ENCODE results near the gene FIBP. TPM values are rescaled to one million over a fixed set of nuclear protein-coding genes. Genes with fewer than 3 reads are reported as not detected.

FIBP gene
- total and polyA plus RNA-seq, 10 of the 15 experiments (the other 5 are each of a cell fraction or from before 2014, with no cell fraction given), result 65.1 to 182 (median 94.6) TPM

DNA sequence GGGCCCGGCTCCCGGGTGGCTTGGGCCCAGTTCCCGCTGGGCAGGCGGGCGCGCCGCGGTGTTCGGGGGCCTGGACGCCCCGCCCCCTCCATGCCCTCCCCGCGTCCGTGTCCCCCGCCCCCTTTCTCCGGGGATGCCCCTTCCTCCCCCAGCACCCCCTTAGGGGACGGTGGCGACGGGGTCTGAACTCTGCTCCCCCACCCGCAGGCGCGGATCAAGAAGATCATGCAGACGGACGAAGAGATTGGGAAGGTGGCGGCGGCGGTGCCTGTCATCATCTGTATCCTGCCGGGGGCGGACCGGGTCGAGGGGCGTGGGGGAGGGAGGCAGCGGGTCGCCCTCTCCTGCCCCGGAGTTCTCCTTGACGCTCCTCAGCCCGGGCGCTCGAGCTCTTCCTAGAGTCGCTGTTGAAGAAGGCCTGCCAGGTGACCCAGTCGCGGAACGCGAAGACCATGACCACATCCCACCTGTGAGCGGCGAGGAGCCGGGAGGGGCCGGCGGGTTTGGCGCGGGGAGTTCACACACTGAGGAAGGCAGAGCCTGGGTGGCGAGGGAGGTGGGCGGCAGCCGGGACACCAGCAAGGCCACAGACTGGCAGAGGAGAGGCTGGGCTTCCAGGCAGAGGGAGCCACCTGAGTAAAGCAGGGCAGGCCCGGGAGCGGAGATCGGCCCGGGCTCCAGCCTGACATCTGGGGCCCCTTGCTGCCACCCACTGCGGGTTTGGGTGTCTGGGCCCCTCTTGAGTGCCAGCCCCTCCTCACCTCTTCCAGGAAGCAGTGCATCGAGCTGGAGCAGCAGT, 31.5 kb upstream of the FIBP start:
- ChIA-PET SMC1A (ENCODE audit: uncharacterized antibody, unreplicated experiment) (interaction anchor here (0.7 to 1.2 kb wide), 2 partner anchors 30 to 144 kb away, joined by 3 read pairs; no protein-coding TSS in a partner anchor), CTCF (interaction anchor here (0.9 kb wide), 1 partner anchor 30 kb away, joined by 3 read pairs; the partner anchor contains the start of gene CCDC85B), RAD21 (ENCODE audit: unreplicated experiment) (interaction anchor here (0.7 to 1.8 kb wide), 2 partner anchors 12 to 29 kb away, joined by 3 to 5 read pairs; partner anchors contain the start of gene CCDC85B), POLR2A (interaction anchor here (1.0 to 1.5 kb wide), 5 partner anchors 8 to 60 kb away, joined by 3 to 5 read pairs (median 4); partner anchors contain the start of genes CCDC85B, FIBP and MUS81)
- DNase-seq (ENCODE audit: low read depth, low spot score) (no peak), ATAC-seq (peak; percentile 74), FAIRE-seq (no peak)
- WGBS (ENCODE audit: insufficient coverage, insufficient replicate concordance, low lambda C conversion rate, missing lambda C conversion rate), result 2% methylated on average over 45 of the region's 60 CpGs
- H3K79me2 ChIP-seq (ENCODE audit: control insufficient read depth, insufficient read depth, low read length), result peaks cover 34% of the 10 kb centered on the region
- intact Hi-C loops (cut with micrococcal nuclease; ENCODE audit: unreplicated experiment), result loop anchor here (2.0 kb wide), 1 partner anchor 41 kb away; the partner anchor contains the start of gene SART1
- no peaks in the 10 kb centered on the region for H3K27me3 ChIP-seq (replicated peaks in 1 of 2; ENCODE audit: control insufficient read depth in 2 of 2, insufficient read depth in 2 of 2, low read length in 1 of 2)
- H3K4me2 ChIP-seq (ENCODE audit: control insufficient read depth, insufficient read depth), result peak overlapping the region; percentile 95
- H3K9ac ChIP-seq (ENCODE audit: control insufficient read depth, insufficient read depth, low read length), result peak overlapping the region; percentile 68
- in situ Hi-C loops (cut with MboI), result no loop called here
- H3K36me3 ChIP-seq (ENCODE audit: control insufficient read depth in 2 of 2, insufficient read depth in 2 of 2, low read length in 1 of 2), result peaks cover 0 to 2% of the 10 kb centered on the region in 2 experiments; a peak in 3 of 4 replicates
- peaks cover 22% of the 10 kb centered on the region for H3K4me1 ChIP-seq (ENCODE audit: control insufficient read depth, insufficient read depth, low read length)
- no peaks in the 10 kb centered on the region for H3K9me3 ChIP-seq (replicated peaks; ENCODE audit: control insufficient read depth, insufficient read depth, low read length)
- TSS peak; percentile 83 for BruUV-seq (replicated peaks)
- H4K20me1 ChIP-seq (ENCODE audit: control insufficient read depth, insufficient read depth), result no peaks in the 10 kb centered on the region
- H3K27ac ChIP-seq (ENCODE audit: control insufficient read depth, insufficient read depth), result peak overlapping the region; percentile 51
- H3K4me3 ChIP-seq, result peak overlapping the region; percentile 81
- peak overlapping the region; percentile 77 for H2AFZ ChIP-seq (ENCODE audit: control insufficient read depth, low read depth, low read length)
- TF ChIP-seq, protein P1, sequence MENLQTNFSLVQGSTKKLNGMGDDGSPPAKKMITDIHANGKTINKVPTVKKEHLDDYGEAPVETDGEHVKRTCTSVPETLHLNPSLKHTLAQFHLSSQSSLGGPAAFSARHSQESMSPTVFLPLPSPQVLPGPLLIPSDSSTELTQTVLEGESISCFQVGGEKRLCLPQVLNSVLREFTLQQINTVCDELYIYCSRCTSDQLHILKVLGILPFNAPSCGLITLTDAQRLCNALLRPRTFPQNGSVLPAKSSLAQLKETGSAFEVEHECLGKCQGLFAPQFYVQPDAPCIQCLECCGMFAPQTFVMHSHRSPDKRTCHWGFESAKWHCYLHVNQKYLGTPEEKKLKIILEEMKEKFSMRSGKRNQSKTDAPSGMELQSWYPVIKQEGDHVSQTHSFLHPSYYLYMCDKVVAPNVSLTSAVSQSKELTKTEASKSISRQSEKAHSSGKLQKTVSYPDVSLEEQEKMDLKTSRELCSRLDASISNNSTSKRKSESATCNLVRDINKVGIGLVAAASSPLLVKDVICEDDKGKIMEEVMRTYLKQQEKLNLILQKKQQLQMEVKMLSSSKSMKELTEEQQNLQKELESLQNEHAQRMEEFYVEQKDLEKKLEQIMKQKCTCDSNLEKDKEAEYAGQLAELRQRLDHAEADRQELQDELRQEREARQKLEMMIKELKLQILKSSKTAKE (IDR thresholded peaks at IDR 0.05; ENCODE audit: low read depth, poor library complexity, severe bottlenecking), result no peak
- TF ChIP-seq, protein P2, sequence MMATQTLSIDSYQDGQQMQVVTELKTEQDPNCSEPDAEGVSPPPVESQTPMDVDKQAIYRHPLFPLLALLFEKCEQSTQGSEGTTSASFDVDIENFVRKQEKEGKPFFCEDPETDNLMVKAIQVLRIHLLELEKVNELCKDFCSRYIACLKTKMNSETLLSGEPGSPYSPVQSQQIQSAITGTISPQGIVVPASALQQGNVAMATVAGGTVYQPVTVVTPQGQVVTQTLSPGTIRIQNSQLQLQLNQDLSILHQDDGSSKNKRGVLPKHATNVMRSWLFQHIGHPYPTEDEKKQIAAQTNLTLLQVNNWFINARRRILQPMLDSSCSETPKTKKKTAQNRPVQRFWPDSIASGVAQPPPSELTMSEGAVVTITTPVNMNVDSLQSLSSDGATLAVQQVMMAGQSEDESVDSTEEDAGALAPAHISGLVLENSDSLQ (IDR thresholded peaks at IDR 0.05), result peak; percentile 45; the same call in 1 of the 2 replicates
- TF ChIP-seq, protein P3, sequence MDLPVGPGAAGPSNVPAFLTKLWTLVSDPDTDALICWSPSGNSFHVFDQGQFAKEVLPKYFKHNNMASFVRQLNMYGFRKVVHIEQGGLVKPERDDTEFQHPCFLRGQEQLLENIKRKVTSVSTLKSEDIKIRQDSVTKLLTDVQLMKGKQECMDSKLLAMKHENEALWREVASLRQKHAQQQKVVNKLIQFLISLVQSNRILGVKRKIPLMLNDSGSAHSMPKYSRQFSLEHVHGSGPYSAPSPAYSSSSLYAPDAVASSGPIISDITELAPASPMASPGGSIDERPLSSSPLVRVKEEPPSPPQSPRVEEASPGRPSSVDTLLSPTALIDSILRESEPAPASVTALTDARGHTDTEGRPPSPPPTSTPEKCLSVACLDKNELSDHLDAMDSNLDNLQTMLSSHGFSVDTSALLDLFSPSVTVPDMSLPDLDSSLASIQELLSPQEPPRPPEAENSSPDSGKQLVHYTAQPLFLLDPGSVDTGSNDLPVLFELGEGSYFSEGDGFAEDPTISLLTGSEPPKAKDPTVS (IDR thresholded peaks at IDR 0.05; ENCODE audit: low read depth, low read length), result no peak
- TF ChIP-seq JUND (IDR thresholded peaks at IDR 0.05; ENCODE audit: low read depth, low read length), result no peak
- TF ChIP-seq SUPT20H (IDR thresholded peaks at IDR 0.05; ENCODE audit: borderline replicate concordance, control insufficient read depth, low read depth, low read length), result no peak
- TF ChIP-seq IKZF2 (IDR thresholded peaks at IDR 0.05), result no peak; a peak in 1 of 4 replicates
- TF ChIP-seq, protein P4, sequence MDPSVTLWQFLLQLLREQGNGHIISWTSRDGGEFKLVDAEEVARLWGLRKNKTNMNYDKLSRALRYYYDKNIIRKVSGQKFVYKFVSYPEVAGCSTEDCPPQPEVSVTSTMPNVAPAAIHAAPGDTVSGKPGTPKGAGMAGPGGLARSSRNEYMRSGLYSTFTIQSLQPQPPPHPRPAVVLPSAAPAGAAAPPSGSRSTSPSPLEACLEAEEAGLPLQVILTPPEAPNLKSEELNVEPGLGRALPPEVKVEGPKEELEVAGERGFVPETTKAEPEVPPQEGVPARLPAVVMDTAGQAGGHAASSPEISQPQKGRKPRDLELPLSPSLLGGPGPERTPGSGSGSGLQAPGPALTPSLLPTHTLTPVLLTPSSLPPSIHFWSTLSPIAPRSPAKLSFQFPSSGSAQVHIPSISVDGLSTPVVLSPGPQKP (IDR thresholded peaks at IDR 0.05; ENCODE audit: low read depth, low read length), result no peak
- TF ChIP-seq TCF3 (IDR thresholded peaks at IDR 0.05; ENCODE audit: borderline replicate concordance, insufficient read depth, low read depth, low read length), result no peak
- TF ChIP-seq BRCA1 (IDR thresholded peaks at IDR 0.05; ENCODE audit: low read depth, low read length), result no peak
- no peak for TF ChIP-seq SIX5 (IDR thresholded peaks at IDR 0.05; ENCODE audit: low read depth, low read length, severe bottlenecking)
- peak; percentile 10; the same call in 1 of the 2 replicates for TF ChIP-seq SIN3A (IDR thresholded peaks at IDR 0.05; ENCODE audit: low read depth, low read length)
- TF ChIP-seq RAD51 (IDR thresholded peaks at IDR 0.05), result no peak
- TF ChIP-seq SRF (IDR thresholded peaks at IDR 0.05; ENCODE audit: low read depth in 2 of 2, low read length in 2 of 2), result no peak
- no peak for TF ChIP-seq NFYA (IDR thresholded peaks at IDR 0.05; ENCODE audit: borderline replicate concordance, low read depth, low read length)
- TF ChIP-seq, protein P5, sequence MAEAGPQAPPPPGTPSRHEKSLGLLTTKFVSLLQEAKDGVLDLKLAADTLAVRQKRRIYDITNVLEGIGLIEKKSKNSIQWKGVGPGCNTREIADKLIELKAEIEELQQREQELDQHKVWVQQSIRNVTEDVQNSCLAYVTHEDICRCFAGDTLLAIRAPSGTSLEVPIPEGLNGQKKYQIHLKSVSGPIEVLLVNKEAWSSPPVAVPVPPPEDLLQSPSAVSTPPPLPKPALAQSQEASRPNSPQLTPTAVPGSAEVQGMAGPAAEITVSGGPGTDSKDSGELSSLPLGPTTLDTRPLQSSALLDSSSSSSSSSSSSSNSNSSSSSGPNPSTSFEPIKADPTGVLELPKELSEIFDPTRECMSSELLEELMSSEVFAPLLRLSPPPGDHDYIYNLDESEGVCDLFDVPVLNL (IDR thresholded peaks at IDR 0.05; ENCODE audit: low read depth, low read length), result no peak

Data from GM12878 (cell line).